Measurements from ENCODE around the gene TRIM21. TPM values are rescaled to one million over a fixed set of nuclear protein-coding genes. Genes with fewer than 3 reads are reported as not detected.

TRIM21 gene
- total RNA-seq, result 7.8 TPM

DNA sequence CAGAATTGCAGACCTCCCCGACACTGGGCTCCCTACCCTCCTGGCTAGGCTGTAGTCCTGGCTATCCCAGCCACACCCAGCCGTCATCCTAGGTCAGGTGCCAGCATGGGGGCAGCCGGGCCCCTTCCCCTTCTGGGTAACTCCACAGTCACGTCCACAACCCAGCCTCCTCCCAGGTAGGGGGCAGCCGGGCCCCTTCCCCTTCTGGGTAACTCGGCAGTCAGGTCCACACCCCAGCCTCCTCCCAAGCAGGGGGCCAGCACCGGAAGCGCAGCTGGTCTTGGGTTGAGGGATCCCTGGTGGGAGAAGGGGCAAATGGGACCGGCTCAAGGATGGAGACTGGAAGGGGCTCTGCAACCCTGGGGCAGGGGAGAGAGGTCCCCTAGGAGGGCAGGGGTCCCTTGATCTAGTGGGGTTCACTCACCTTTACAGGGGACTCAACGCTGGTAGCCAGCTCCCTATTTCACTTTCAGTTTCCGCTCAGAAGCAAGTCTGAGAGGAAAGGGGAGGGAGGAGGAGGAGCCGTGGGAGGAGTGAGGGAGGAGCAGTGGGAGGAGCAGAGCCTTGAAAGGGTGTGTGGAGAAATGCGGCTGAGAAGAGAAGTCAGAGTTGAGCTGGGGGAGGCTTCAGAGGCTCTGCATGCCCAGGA, at the start of gene TRIM21:
Gene TRIM21 (minus strand): TSS at position 494 of the 649 bp plus-strand sequence. CDS start 3,293 bp downstream, outside the sequence.
- peak; percentile 65 to 89 for DNase-seq (ENCODE audit: low spot score in 2 of 2)
- intact Hi-C loops (cut with DNase I), result loop anchor here (2.0 kb wide), 1 partner anchor 215 kb away; the partner anchor contains the start of gene TRIM68
- Histone ChIP-seq H3K36me3 (peaks cover 12 to 23% of the 10 kb centered on the region in 2 donors), H3K4me1 (peaks cover 2 to 3% of the 10 kb centered on the region in 2 donors), H3K27me3 (no peaks in the 10 kb centered on the region), H3K4me3 (peak within 1 kb of the TSS; percentile 85 to 93), H3K27ac (peak within 1 kb of the TSS; percentile 73 to 78), H3K9me3 (no peaks in the 10 kb centered on the region)
- TF ChIP-seq, protein P1, sequence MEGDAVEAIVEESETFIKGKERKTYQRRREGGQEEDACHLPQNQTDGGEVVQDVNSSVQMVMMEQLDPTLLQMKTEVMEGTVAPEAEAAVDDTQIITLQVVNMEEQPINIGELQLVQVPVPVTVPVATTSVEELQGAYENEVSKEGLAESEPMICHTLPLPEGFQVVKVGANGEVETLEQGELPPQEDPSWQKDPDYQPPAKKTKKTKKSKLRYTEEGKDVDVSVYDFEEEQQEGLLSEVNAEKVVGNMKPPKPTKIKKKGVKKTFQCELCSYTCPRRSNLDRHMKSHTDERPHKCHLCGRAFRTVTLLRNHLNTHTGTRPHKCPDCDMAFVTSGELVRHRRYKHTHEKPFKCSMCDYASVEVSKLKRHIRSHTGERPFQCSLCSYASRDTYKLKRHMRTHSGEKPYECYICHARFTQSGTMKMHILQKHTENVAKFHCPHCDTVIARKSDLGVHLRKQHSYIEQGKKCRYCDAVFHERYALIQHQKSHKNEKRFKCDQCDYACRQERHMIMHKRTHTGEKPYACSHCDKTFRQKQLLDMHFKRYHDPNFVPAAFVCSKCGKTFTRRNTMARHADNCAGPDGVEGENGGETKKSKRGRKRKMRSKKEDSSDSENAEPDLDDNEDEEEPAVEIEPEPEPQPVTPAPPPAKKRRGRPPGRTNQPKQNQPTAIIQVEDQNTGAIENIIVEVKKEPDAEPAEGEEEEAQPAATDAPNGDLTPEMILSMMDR (IDR thresholded peaks at IDR 0.05), result no peak

DNA sequence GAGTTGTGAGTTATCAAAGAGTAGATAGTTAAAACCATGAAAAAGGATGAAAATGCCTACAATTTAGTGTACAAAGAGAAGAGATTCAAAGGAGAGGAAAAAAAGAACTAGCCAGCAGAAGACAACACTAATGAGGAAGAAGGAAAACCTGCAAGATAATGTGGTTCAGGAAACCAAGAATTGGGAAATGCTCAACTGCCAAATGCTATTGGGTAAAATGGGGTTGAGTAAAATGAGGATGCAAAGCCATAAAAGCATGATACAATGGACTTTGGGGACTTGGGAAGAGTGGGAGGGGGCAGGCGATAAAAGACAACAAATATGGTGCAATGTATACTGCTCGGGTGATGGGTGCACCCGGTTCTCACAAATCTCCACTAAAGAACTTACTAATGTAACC, 48.0 kb upstream of the TRIM21 start:
- TF ChIP-seq, protein P1 (IDR thresholded peaks at IDR 0.05), result no peak
- Histone ChIP-seq H3K4me1 (no peaks in the 10 kb centered on the region), H3K27me3 (no peaks in the 10 kb centered on the region), H3K27ac (no peak overlapping the region), H3K36me3 (no peaks in the 10 kb centered on the region), H3K9me3 (no peaks in the 10 kb centered on the region), H3K4me3 (no peak overlapping the region)
- intact Hi-C loops (cut with DNase I), result no loop called here
- DNase-seq (ENCODE audit: low spot score in 2 of 2), result no peak

DNA sequence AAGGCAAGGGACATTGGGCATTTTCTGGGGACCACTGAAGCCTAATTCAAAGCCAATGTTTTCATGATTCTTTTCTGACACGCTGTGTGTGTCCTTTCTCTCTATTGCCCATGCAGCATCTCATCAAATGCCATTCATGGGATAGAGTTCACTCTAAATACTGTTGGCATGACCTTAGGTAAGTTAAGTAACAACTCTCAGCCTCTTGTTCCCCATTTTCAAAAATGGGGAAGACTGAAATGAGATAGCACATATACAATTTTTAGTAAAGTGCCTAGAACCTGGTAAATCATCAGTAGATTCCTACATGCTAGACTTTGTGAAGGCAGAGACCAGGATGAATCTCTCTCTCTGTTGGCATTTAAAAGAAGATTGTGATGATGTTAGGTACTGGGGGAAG, 42.9 kb upstream of the TRIM21 start:
- H3K4me1 ChIP-seq, result no peaks in the 10 kb centered on the region
- no peaks in the 10 kb centered on the region for H3K27me3 ChIP-seq
- DNase-seq (ENCODE audit: low spot score in 2 of 2), result no peak
- TF ChIP-seq, protein P1 (IDR thresholded peaks at IDR 0.05), result no peak
- H3K4me3 ChIP-seq, result no peak overlapping the region
- no peak overlapping the region for H3K27ac ChIP-seq
- no peaks in the 10 kb centered on the region for H3K9me3 ChIP-seq
- no peaks in the 10 kb centered on the region for H3K36me3 ChIP-seq
- intact Hi-C loops (cut with DNase I), result no loop called here

DNA sequence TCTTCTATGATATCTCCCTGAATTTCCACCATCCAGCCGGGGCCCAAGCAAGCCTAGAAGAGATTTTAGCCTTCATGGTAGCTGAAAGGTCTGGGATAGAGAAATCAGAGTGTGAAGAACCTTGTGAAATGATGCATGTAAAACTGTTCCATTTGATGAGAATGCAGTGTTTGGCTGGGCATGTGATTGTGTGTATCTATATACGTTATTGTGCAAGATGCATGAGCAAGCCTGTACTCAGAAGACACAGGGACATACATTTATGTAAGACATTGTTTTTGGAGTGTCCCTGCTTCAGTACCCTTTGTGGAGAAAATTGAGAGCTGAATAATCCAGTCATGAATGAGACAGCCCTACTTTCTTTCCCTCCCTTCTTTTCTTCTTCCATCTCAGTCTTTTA, 40.4 kb upstream of the TRIM21 start:
- no peaks in the 10 kb centered on the region for H3K27me3 ChIP-seq
- no peaks in the 10 kb centered on the region for H3K36me3 ChIP-seq
- TF ChIP-seq, protein P1 (IDR thresholded peaks at IDR 0.05), result no peak
- no peak overlapping the region for H3K27ac ChIP-seq
- intact Hi-C loops (cut with DNase I), result no loop called here
- no peak for DNase-seq (ENCODE audit: low spot score in 2 of 2)
- no peaks in the 10 kb centered on the region for H3K9me3 ChIP-seq
- H3K4me1 ChIP-seq, result no peaks in the 10 kb centered on the region
- H3K4me3 ChIP-seq, result no peak overlapping the region

DNA sequence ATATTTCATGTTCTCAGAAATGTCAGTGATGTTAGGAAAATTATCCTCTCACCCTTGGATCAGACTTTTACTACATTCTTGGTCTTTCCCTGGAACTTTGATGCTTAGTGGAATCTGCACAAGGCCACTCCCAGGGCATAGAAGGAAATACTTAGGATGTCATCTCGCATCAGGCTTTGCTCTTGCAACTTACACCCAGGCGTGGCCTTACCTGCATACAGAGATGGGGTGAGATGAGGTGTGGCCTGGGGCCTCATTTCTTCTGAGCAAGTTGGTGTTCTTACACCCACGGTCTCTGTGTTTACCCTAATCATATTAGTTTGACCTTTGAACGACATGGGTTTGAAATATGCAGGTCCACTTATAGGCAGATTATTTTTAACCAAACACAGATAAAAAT, 36.5 kb upstream of the TRIM21 start:
- no peaks in the 10 kb centered on the region for H3K36me3 ChIP-seq
- no peak overlapping the region for H3K27ac ChIP-seq
- no peak overlapping the region for H3K4me3 ChIP-seq
- TF ChIP-seq, protein P1 (IDR thresholded peaks at IDR 0.05), result no peak
- no peaks in the 10 kb centered on the region for H3K4me1 ChIP-seq
- H3K27me3 ChIP-seq, result no peaks in the 10 kb centered on the region
- DNase-seq (ENCODE audit: low spot score in 2 of 2), result no peak
- H3K9me3 ChIP-seq, result no peaks in the 10 kb centered on the region
- intact Hi-C loops (cut with DNase I), result no loop called here

Data from ascending aorta (tissue), 2 donors.